Cardiac septum (tissue), 1 donor: Measurements from ENCODE around the gene CACNA1B. TPM values are rescaled to one million over a fixed set of nuclear protein-coding genes. Genes with fewer than 3 reads are reported as not detected.
"Not testable (repeated sequence)": the region's sequence is repeated elsewhere in the genome, so short reads cannot be mapped to it uniquely, and the experiment has no call there.

Source experiments
- DNase-seq: peaks from one replicate; pipeline ENCODE4 v3.0.0-alpha.2; 2020; ENCODE audit warnings: low spot score
- intact Hi-C: fragments of 100-400 bp; cut with DNase I; formaldehyde crosslinking; loops from one replicate; pipeline ENCODE4 v1.14.0; 2022
- total RNA-seq: library from RNA; stranded (reverse); fragmentation: NEBNext Ultra II Directional; extraction: Animal tissue kit (Norgen Biotek cat#: 25700); gene quantifications from one replicate; pipeline ENCODE4 v1.2.1, GENCODE V29; 2021
- donor health status: DM: no; HTN: no; CAD: no.

CACNA1B gene
- total RNA-seq, 1 donor from 2014 or later = 0.70 TPM

GRCh38 chr9:138113701-138114325 is 236.2 kb downstream of the CACNA1B start:
- DNase-seq = peak; percentile 26
- intact Hi-C loops = not testable (repeated sequence)

GRCh38 chr9:138114501-138115245 is 237.1 kb downstream of the CACNA1B start:
- DNase-seq = peak; percentile 36
- intact Hi-C loops = no loop called here

GRCh38 chr9:138115506-138115905 is 237.9 kb downstream of the CACNA1B start:
- intact Hi-C loops = no loop called here
- DNase-seq = peak; percentile 50

GRCh38 chr9:138116521-138116920 is 238.9 kb downstream of the CACNA1B start:
- intact Hi-C loops = no loop called here
- DNase-seq = peak; percentile 29

- intact Hi-C loops = no loop called here
- DNase-seq = peak; percentile 53
Measured at GRCh38 chr9:138117101-138117750, 239.6 kb downstream of the CACNA1B start.

- peak; percentile 36 for DNase-seq
- intact Hi-C loops = no loop called here
Measured at GRCh38 chr9:138117836-138118235, 240.3 kb downstream of the CACNA1B start.

GRCh38 chr9:138118601-138119071 is 241.1 kb downstream of the CACNA1B start:
- intact Hi-C loops = no loop called here
- peak; percentile 66 for DNase-seq

- intact Hi-C loops = no loop called here
Measured at GRCh38 chr9:138119202-138120027, 241.8 kb downstream of the CACNA1B start.

GRCh38 chr9:138120072-138120471 is 242.5 kb downstream of the CACNA1B start:
- DNase-seq = no peak
- intact Hi-C loops = no loop called here

More at GRCh38 chr9:138119202-138120027, 241.8 kb downstream of the CACNA1B start:
- peak; percentile 57 for DNase-seq

- DNase-seq = no peak
- intact Hi-C loops = no loop called here
Measured at GRCh38 chr9:138120511-138121437, 243.2 kb downstream of the CACNA1B start.

- intact Hi-C loops = no loop called here
- no peak for DNase-seq
Measured at GRCh38 chr9:138121438-138122050, 244.0 kb downstream of the CACNA1B start.

- DNase-seq = no peak
Measured at GRCh38 chr9:138122201-138122600, 244.6 kb downstream of the CACNA1B start.

GRCh38 chr9:138122676-138123075 is 245.1 kb downstream of the CACNA1B start:
- intact Hi-C loops = no loop called here
- no peak for DNase-seq

More at GRCh38 chr9:138122201-138122600, 244.6 kb downstream of the CACNA1B start:
- intact Hi-C loops = no loop called here

GRCh38 chr9:138123086-138123485 is 245.5 kb downstream of the CACNA1B start:
- peak; percentile 27 for DNase-seq
- intact Hi-C loops = no loop called here

GRCh38 chr9:138126090-138126857 is 248.7 kb downstream of the CACNA1B start:
- intact Hi-C loops = not testable (repeated sequence)
- peak; percentile 24 for DNase-seq

- peak; percentile 12 for DNase-seq
- intact Hi-C loops = not testable (repeated sequence)
Measured at GRCh38 chr9:138126858-138127584, 249.4 kb downstream of the CACNA1B start.

- DNase-seq = peak; percentile 39
- intact Hi-C loops = not testable (repeated sequence)
Measured at GRCh38 chr9:138128027-138128426, 250.4 kb downstream of the CACNA1B start.
